K562 (cell line): Measurements from ENCODE around the gene TP53BP1. TPM values are rescaled to one million over a fixed set of nuclear protein-coding genes. Genes with fewer than 3 reads are reported as not detected.

Source experiments
- C11orf30 ChIP-seq: fragments of 450-650 bp; IDR thresholded peaks from 2 replicates; pipeline ENCODE4 v1.6.1; 2016; ENCODE audit warnings: low read depth, mild to moderate bottlenecking
- CHD4 ChIP-seq: fragments of 200-600 bp; sonication (generic); IDR thresholded peaks from 3 replicates; pipeline ENCODE4 v1.6.1; 2012; ENCODE audit warnings: low read depth, mild to moderate bottlenecking, mixed read lengths, low read length, inconsistent platforms; ENCODE audit not compliant: insufficient read depth, insufficient replicate concordance, poor library complexity, severe bottlenecking
- CREM ChIP-seq: IDR thresholded peaks from 2 replicates; pipeline ENCODE4 v1.6.1; 2014; ENCODE audit warnings: antibody characterized with exemption, low read depth
- DPF2 ChIP-seq: fragments of 450-650 bp; IDR thresholded peaks from 2 replicates; pipeline ENCODE4 v1.6.1; 2016
- EGR1 ChIP-seq: fragments of 450-650 bp; conservative IDR thresholded peaks from 2 replicates; pipeline ENCODE4 v1.6.1; 2017; ENCODE audit warnings: mild to moderate bottlenecking
- EP400 ChIP-seq: fragments of 450-650 bp; IDR thresholded peaks from 2 replicates; pipeline ENCODE4 v1.6.1; 2017; ENCODE audit warnings: antibody characterized with exemption, mild to moderate bottlenecking, moderate library complexity
- ESRRB ChIP-seq: fragments of 250-450 bp; sonication (Bioruptor Pico); IDR thresholded peaks from 2 replicates; pipeline ENCODE4 v1.5.0; 2020; ENCODE audit warnings: mild to moderate bottlenecking, moderate library complexity, borderline replicate concordance
- GTF2F1 ChIP-seq: IDR thresholded peaks from 2 replicates; pipeline ENCODE4 v1.6.1; 2011; ENCODE audit warnings: low read depth, low read length, improper control_type of control experiment
- ID3 ChIP-seq, 2 experiments: fragments of 250-450 bp in 1 of 2; fragments of 450-650 bp in 1 of 2; sonication (Bioruptor Pico) in 1 of 2; IDR thresholded peaks; 2 replicates each; pipeline versions ENCODE4 v1.6.1 to v1.8.0; 2016 to 2021; ENCODE audit warnings: mild to moderate bottlenecking in 2 of 2, moderate library complexity in 2 of 2, missing compliant biosample characterization in 1 of 2, missing genetic modification characterization in 1 of 2
- MCM3 ChIP-seq: fragments of 450-650 bp; IDR thresholded peaks from 2 replicates; pipeline ENCODE4 v1.6.1; 2016
- MIER1 ChIP-seq: fragments of 450-650 bp; IDR thresholded peaks from 2 replicates; pipeline ENCODE4 v1.6.1; 2016; ENCODE audit warnings: antibody characterized with exemption, mild to moderate bottlenecking, low read depth
- PHF8 ChIP-seq: fragments of 200-600 bp; sonication (generic); IDR thresholded peaks from 2 replicates; pipeline ENCODE4 v1.6.1; 2012; ENCODE audit warnings: mixed run types, mild to moderate bottlenecking, inconsistent platforms, low read length, moderate library complexity, borderline replicate concordance
- POLR2H ChIP-seq: IDR thresholded peaks from 2 replicates; pipeline ENCODE4 v1.6.1; 2016; ENCODE audit warnings: missing genetic modification characterization, low read depth, mild to moderate bottlenecking, control low read depth, missing compliant biosample characterization, moderate library complexity
- RFX1 ChIP-seq: fragments of 450-650 bp; IDR thresholded peaks from 2 replicates; pipeline ENCODE4 v1.6.1; 2016; ENCODE audit warnings: mild to moderate bottlenecking, moderate library complexity
- SMC3 ChIP-seq: conservative IDR thresholded peaks from 2 replicates; pipeline ENCODE4 v1.6.1; 2011; ENCODE audit warnings: low read depth, low read length, improper control_type of control experiment; ENCODE audit not compliant: insufficient read depth
- STAG1 ChIP-seq: sonication (generic); formaldehyde crosslinking; IDR thresholded peaks from 2 replicates; pipeline ENCODE4 v1.5.0; 2020; ENCODE audit warnings: missing genetic modification reagents, borderline replicate concordance
- TFAP4 ChIP-seq: sonication (generic); formaldehyde crosslinking; IDR thresholded peaks from 2 replicates; pipeline ENCODE4 v1.8.0; 2022; ENCODE audit warnings: missing genetic modification reagents, mild to moderate bottlenecking, moderate library complexity, borderline replicate concordance
- WHSC1 ChIP-seq: IDR thresholded peaks from one replicate; pipeline ENCODE4 v1.6.1; 2012; ENCODE audit warnings: low read length, control low read depth, inconsistent platforms
- ZBTB17 ChIP-seq: fragments of 450-650 bp; formaldehyde crosslinking; IDR thresholded peaks from 2 replicates; pipeline ENCODE4 v1.4.0; 2020; ENCODE audit warnings: mild to moderate bottlenecking
- ZNF695 ChIP-seq: fragments of 450-650 bp; formaldehyde crosslinking; IDR thresholded peaks from 2 replicates; pipeline ENCODE4 v1.4.0; 2020; ENCODE audit warnings: mild to moderate bottlenecking, moderate library complexity
- ZNF740 ChIP-seq, 3 experiments: fragments of 200-800 bp in 1 of 3; sonication (Bioruptor generic) in 1 of 3; sonication (generic) in 1 of 3; formaldehyde crosslinking in 1 of 3; IDR thresholded peaks; 2 replicates each; pipeline versions ENCODE4 v1.6.1 to v1.8.0; 2016 to 2022; ENCODE audit warnings: mild to moderate bottlenecking in 2 of 3, missing compliant biosample characterization in 2 of 3, missing genetic modification characterization in 2 of 3, missing genetic modification reagents in 1 of 3
- ZZZ3 ChIP-seq: fragments of 450-650 bp; IDR thresholded peaks from 2 replicates; pipeline ENCODE4 v1.6.1; 2016; ENCODE audit warnings: antibody characterized with exemption, mild to moderate bottlenecking, moderate library complexity
- polyA plus RNA-seq, 8 experiments: library from polyadenylated mRNA; depleted of rRNA in 4 of 8; stranded (reverse) in 5 of 8; unstranded in 3 of 8; fragments of >200 nt; fragmentation: Nextera tagmentation in 2 of 8; fragmentation: Illumina TruSeq in 1 of 8; extraction: Ambion mirVana in 2 of 8; extraction: Trizol in 1 of 8; gene quantifications; 2 replicates each; pipeline versions ENCODE4 v1.2.1 to v1.2.3, GENCODE V29; 2011 to 2014; ENCODE audit warnings: inconsistent platforms in 1 of 8, missing spikeins in 1 of 8
- total RNA-seq, 7 experiments: library from RNA; depleted of rRNA in 6 of 7; stranded (reverse); fragments of >200 nt in 6 of 7; fragmentation: Illumina TruSeq in 2 of 7; extraction: Trizol in 2 of 7; gene quantifications; 2 replicates each; pipeline versions ENCODE4 v1.2.1 to v1.2.3, GENCODE V29; 2011 to 2021; ENCODE audit warnings: low replicate concordance in 1 of 7

Gene TP53BP1
- total and polyA plus RNA-seq, 9 of the 15 experiments (the other 6 are each of a cell fraction or from before 2014, with no cell fraction given) = 5.7 to 63.3 (median 30.9) TPM

- TF ChIP-seq RFX1 (peak; percentile 85), EGR1 (no peak), MCM3 (no peak), ID3 (CRISPR knock-in tag; IDR thresholded peaks at IDR 0.05) (no peak), ID3 (tag; IDR thresholded peaks at IDR 0.05) (no peak), ZNF695 (CRISPR knock-in tag) (no peak), ESRRB (CRISPR knock-in tag) (no peak), WHSC1 (no peak), CHD4 (no peak), ZZZ3 (no peak), PHF8 (0 out of 2 replicates have a peak, but pooled peaks have one; percentile 3), GTF2F1 (no peak), CREM (0 out of 2 replicates have a peak, but pooled peaks have one; percentile 11), C11orf30 (no peak), POLR2H (tag) (no peak), MIER1 (no peak), EP400 (0 out of 2 replicates have a peak, but pooled peaks have one; percentile 14), STAG1 (CRISPR knock-in tag) (no peak), DPF2 (no peak), SMC3 (no peak), TFAP4 (CRISPR knock-in tag) (no peak; the same call in 1 of the 2 replicates), ZBTB17 (no peak), ZNF740 (CRISPR knock-in tag; IDR thresholded peaks at IDR 0.05) (peak; percentile 79), ZNF740 (tag; IDR thresholded peaks at IDR 0.05) (peak in 1 of 2 experiments; percentile 82; a peak in 2 of 4 replicates)
These were observed 16.2 kb upstream of the TP53BP1 start (continued) for GRCh38 chr15:43508991-43509659.
